ENCODE results near the gene ACP6. TPM values are rescaled to one million over a fixed set of nuclear protein-coding genes. Genes with fewer than 3 reads are reported as not detected.
A peak's percentile ranks its signal among the peaks of the same experiment; 100 is the strongest.

ACP6 gene
- polyA plus RNA-seq, 2 of the 4 experiments (the other 2 are of a cell fraction), result 14.9 to 26.2 TPM

GRCh38 chr1:147641695-147642592 lies 28.4 kb downstream of the ACP6 start:
- peak; percentile 72 for TF ChIP-seq SMC3 (IDR thresholded peaks at IDR 0.05)
- TF ChIP-seq EHF (CRISPR knock-in tag; IDR thresholded peaks at IDR 0.05), result no peak
- no peak for TF ChIP-seq KDM1A (IDR thresholded peaks at IDR 0.05; ENCODE audit: low read depth)
- TF ChIP-seq CEBPB (IDR thresholded peaks at IDR 0.05), result 0 out of 4 replicates have a peak, but pooled peaks of 1 of the 2 experiments have one; percentile 13
- TF ChIP-seq RAD21 (conservative IDR thresholded peaks at IDR 0.05 in 1 of 2, IDR thresholded peaks at IDR 0.05 in 1 of 2), result peak; percentile 57 to 64
- no peak for TF ChIP-seq ESRRA (IDR thresholded peaks at IDR 0.05; ENCODE audit: borderline replicate concordance, low read length)
- no peak for TF ChIP-seq CHD4 (IDR thresholded peaks at IDR 0.05; ENCODE audit: borderline replicate concordance)
- no peak for TF ChIP-seq TP53 (CRISPR knock-in tag; IDR thresholded peaks at IDR 0.05)
- no peak for TF ChIP-seq MAX (IDR thresholded peaks at IDR 0.05)
- no peak for TF ChIP-seq ZFP36 (IDR thresholded peaks at IDR 0.05; ENCODE audit: borderline replicate concordance, partially characterized antibody)
- TF ChIP-seq CTCF (IDR thresholded peaks at IDR 0.05), result peak; percentile 53
- peak; percentile 43 for TF ChIP-seq MAFK (IDR thresholded peaks at IDR 0.05; ENCODE audit: partially characterized antibody)
- ATAC-seq, result peak; percentile 73 to 80; a peak in 4 of 6 replicates
- H3K4me1 ChIP-seq, result peaks cover 6% of the 10 kb centered on the region; the same call in 1 of the 3 replicates
- no peak overlapping the region for H3K27ac ChIP-seq
- no peak overlapping the region for H3K4me2 ChIP-seq
- DNase-seq (ENCODE audit: low read depth in 1 of 2, low spot score in 1 of 2), result peak; percentile 35 to 60
- 52% methylated on average over 17 of the region's 17 CpGs for WGBS (ENCODE audit: missing lambda C conversion rate)
- FAIRE-seq, result no peak
- POLR2A ChIA-PET, result no interaction called here
- no peaks in the 10 kb centered on the region for H3K9me3 ChIP-seq
- CTCF ChIA-PET, result interaction anchor here (0.5 to 5.8 kb wide), 37 partner anchors 9 to 776 kb away, joined by 3 to 41 read pairs (median 4); partner anchors contain the start of gene ACP6
- H3K4me3 ChIP-seq, result no peak overlapping the region

GRCh38 chr1:147641291-147641690 lies 29.0 kb downstream of the ACP6 start:
- no peak overlapping the region for H3K27ac ChIP-seq
- 81% methylated on average over 8 of the region's 8 CpGs for WGBS (ENCODE audit: missing lambda C conversion rate)
- FAIRE-seq, result no peak
- TF ChIP-seq KDM1A (IDR thresholded peaks at IDR 0.05; ENCODE audit: low read depth) (no peak), HDAC2 (IDR thresholded peaks at IDR 0.05) (no peak)
- no peaks in the 10 kb centered on the region for H3K9me3 ChIP-seq
- ATAC-seq, result peak; percentile 6 to 9; a peak in 3 of 6 replicates
- peaks cover 6% of the 10 kb centered on the region; the same call in 1 of the 3 replicates for H3K4me1 ChIP-seq
- CTCF ChIA-PET, result interaction anchor here (0.5 to 5.8 kb wide), 32 partner anchors 9 to 775 kb away, joined by 3 to 41 read pairs (median 4); partner anchors contain the start of gene ACP6
- H3K4me3 ChIP-seq, result no peak overlapping the region
- no peak overlapping the region for H3K4me2 ChIP-seq
- no peak for DNase-seq (ENCODE audit: low read depth in 1 of 2, low spot score in 1 of 2)
- POLR2A ChIA-PET, result no interaction called here

- WGBS (ENCODE audit: missing lambda C conversion rate), result 28% methylated on average over 7 of the region's 9 CpGs
- FAIRE-seq (no peak), ATAC-seq (peak; percentile 95 to 99), DNase-seq (ENCODE audit: low read depth in 1 of 2, low spot score in 1 of 2) (peak; percentile 68 to 73)
- peak overlapping the region; percentile 22; the same call in 1 of the 3 replicates for H3K4me2 ChIP-seq
- ChIA-PET POLR2A (no interaction called here), CTCF (interaction anchor here (0.6 to 5.8 kb wide), 37 partner anchors 8 to 261 kb away, joined by 3 to 41 read pairs (median 5); partner anchors contain the start of gene ACP6)
- H3K4me1 ChIP-seq, result peaks cover 6% of the 10 kb centered on the region; the same call in 1 of the 3 replicates
- H3K4me3 ChIP-seq, result no peak overlapping the region
- H3K27ac ChIP-seq, result no peak overlapping the region
- no peaks in the 10 kb centered on the region for H3K9me3 ChIP-seq
- TF ChIP-seq REST (IDR thresholded peaks at IDR 0.05), result no peak
- peak; percentile 57 to 60 for TF ChIP-seq RAD21 (conservative IDR thresholded peaks at IDR 0.05 in 1 of 2, IDR thresholded peaks at IDR 0.05 in 1 of 2)
- TF ChIP-seq FOSL2 (IDR thresholded peaks at IDR 0.05), result no peak
- no peak for TF ChIP-seq FOSL2 (CRISPR knock-in tag; IDR thresholded peaks at IDR 0.05)
- no peak for TF ChIP-seq E2F6 (IDR thresholded peaks at IDR 0.05; ENCODE audit: borderline replicate concordance, low read depth)
- TF ChIP-seq SMC3 (IDR thresholded peaks at IDR 0.05), result peak; percentile 70
- peak; percentile 74 for TF ChIP-seq CTCF (IDR thresholded peaks at IDR 0.05)
- no peak for TF ChIP-seq RARB (CRISPR knock-in tag; IDR thresholded peaks at IDR 0.05)
- TF ChIP-seq ESRRA (IDR thresholded peaks at IDR 0.05; ENCODE audit: borderline replicate concordance, low read length), result no peak
- no peak for TF ChIP-seq HES2 (IDR thresholded peaks at IDR 0.05)
Measured at GRCh38 chr1:147640553-147641165, 29.7 kb downstream of the ACP6 start.
